Stimulated activated CD8-positive, alpha-beta memory T cell treated with anti-CD3 and anti-CD28 coated beads, Interleukin-15, amount 100 ng/mL, for 4 hours (primary cell): Measurements from ENCODE around the gene PTPRCAP.
"Not testable (repeated sequence)": the region's sequence is repeated elsewhere in the genome, so short reads cannot be mapped to it uniquely, and the experiment has no call there.

ENCODE experiments used
- DNase-seq, 2 donors: peaks; one replicate each; pipeline ENCODE4 v3.0.0-alpha.2; 2020; ENCODE audit warnings: low read depth in 2 of 2

The PTPRCAP gene

DNA sequence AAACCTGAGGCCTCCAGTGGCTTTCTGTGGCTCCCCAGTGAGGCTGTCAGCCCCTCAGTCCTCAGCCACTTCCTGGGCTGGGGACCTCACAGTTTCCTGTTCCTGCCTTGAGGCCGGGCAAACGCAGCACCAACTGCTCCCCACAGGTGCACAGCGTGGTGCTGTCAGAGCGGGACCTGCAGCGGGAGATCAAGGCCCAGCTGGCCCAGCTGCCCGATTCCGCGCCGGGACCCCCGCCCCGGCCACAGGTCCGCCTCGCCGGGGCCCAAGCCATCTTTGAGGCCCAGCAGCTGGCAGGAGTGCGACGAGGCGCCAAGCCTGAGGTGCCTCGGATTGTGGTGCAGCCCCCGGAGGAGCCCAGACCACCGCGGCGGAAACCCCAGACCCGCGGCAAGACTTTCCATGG is 28.2 kb downstream of the PTPRCAP start:
- no peak for DNase-seq

- no peak for DNase-seq
Measured at GRCh38 chr11:67408437-67409200, 28.9 kb downstream of the PTPRCAP start.

DNA sequence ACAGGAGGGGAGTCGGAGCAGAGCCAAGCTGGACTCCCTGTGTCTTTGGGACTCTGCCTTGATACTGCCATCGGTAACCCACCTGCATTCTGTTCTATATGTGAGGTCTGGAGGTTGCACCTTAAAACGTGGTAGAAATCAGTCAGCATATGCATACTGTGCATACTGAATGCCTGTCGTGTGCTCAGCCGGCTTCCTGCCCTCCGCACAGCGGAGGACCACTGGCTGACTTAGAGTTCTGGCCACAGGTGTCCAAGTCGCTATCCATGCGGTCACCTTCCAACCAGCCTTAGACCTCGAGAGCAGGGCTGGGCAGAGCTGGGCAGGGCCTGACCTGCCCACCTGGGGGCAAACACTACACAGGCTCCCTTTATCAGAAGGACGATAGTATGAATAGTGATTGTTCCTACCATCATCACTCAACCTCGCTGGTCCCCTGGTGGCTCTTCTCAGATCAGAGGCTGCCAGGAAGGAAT is 29.8 kb downstream of the PTPRCAP start:
- no peak for DNase-seq

- DNase-seq = no peak
Measured at GRCh38 chr11:67406969-67407687, 30.4 kb downstream of the PTPRCAP start.

- no peak for DNase-seq
Measured at GRCh38 chr11:67406420-67406968, 31.0 kb downstream of the PTPRCAP start.

DNA sequence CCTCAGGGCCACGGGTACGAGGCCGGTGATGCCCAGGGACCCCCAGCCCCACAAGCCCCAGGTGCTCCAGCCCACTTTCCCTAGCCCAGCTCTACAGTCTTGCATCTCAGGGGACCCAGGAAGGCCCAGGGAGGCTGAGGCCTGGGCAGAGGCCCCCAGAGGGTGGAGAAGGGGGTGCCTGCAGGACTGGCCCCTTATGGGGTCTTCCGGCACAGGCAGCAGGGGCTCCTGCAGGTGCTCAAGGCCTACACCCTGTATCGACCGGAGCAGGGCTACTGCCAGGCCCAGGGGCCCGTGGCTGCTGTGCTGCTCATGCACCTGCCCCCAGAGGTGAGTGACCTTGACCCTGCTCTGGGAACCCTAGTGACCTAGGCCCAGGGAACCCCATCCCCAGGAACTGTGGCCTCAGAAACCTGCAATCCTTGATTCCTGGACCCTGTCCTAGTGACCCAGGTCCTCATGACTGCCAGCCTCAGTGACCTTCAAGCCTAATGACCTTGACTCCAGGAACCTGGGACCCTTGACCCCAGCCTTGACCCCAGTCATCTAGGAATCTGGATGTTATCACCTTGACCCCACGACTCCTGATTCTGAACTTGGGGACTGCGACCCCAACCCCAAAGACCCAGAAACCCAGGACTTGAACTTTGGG is 31.7 kb downstream of the PTPRCAP start:
- no peak for DNase-seq

DNA sequence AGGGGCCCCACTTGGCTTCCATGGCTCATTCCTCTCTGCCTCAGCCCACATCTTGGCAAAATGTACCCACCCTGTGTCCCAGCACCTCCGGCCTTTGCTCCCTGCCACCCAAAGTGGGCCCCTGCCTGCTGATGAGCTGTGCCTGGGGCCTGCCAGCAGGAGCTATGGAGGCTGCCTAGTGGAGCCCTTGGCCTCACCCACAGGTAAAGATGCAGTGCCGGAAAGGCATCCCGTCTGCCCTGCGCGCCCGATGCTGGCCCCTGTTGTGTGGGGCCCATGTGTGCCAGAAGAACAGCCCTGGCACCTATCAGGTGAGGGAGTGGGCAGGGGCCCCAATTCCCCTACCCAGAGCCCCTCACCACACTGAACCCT is 32.3 kb downstream of the PTPRCAP start:
- DNase-seq = no peak

DNA sequence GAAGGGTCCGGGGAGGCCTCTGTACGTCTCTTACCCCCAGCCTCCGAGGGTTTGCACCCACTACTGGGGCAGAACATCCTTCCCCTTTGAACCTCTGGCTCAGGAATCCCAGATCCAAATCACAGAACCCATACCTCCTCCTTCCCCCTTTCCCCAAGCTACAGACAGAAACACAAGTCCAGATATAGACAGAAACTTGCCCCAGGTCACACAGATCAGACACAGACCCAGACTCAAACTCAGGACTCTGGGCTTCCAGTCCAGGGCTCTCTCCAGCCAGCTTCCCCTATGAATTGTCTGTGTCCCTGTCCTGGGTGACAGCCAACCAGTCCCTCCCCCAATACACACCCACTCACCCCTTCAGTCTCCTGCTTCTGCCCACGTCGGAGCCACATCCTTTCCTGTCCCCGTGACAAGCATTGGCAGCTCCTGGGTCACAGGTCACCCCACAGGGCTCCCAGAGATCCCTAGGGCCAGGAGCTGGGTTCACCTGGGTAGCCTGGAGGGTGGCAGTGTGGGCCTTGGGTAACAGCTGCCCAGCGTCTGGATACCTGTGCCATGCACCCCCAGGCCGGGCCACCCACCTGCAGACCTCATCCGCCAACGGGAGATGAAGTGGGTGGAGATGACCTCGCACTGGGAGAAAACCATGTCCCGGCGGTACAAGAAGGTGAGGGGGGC is 32.8 kb downstream of the PTPRCAP start:
- no peak for DNase-seq

DNA sequence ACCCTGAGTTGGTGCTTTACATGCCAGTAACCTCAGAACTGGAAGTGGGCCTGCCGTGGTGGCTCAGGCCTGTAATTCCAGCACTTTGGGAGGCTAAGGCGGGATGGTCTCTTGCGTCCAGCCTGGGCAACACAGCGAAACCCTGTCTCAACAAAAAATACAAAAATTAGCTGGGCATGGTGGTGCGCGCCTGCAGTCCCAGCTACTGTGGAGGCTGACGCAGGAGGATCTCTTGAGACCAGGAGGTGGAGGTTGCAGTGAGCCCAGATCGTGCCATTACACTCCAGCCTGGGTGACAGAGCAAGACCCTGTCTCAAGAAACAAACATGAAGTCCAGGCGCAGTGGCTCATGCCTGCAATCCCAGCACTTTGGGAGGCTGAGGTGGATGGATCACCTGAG is 34.4 kb downstream of the PTPRCAP start:
- not testable (repeated sequence) for DNase-seq

GRCh38 chr11:67402192-67402839 is 35.2 kb downstream of the PTPRCAP start:
- DNase-seq = not testable (repeated sequence)

- DNase-seq = peak; percentile 78 to 87
Measured at GRCh38 chr11:67401495-67402191, 35.8 kb downstream of the PTPRCAP start, which contains the start of gene PPP1CA. PPP1CA (minus strand) TSS chr11:67401858; CDS start chr11:67401782, 76 bp downstream.

- DNase-seq = no peak
Measured at GRCh38 chr11:67400942-67401494, 36.5 kb downstream of the PTPRCAP start.

GRCh38 chr11:67400251-67400941 is 37.1 kb downstream of the PTPRCAP start:
- DNase-seq = no peak

DNA sequence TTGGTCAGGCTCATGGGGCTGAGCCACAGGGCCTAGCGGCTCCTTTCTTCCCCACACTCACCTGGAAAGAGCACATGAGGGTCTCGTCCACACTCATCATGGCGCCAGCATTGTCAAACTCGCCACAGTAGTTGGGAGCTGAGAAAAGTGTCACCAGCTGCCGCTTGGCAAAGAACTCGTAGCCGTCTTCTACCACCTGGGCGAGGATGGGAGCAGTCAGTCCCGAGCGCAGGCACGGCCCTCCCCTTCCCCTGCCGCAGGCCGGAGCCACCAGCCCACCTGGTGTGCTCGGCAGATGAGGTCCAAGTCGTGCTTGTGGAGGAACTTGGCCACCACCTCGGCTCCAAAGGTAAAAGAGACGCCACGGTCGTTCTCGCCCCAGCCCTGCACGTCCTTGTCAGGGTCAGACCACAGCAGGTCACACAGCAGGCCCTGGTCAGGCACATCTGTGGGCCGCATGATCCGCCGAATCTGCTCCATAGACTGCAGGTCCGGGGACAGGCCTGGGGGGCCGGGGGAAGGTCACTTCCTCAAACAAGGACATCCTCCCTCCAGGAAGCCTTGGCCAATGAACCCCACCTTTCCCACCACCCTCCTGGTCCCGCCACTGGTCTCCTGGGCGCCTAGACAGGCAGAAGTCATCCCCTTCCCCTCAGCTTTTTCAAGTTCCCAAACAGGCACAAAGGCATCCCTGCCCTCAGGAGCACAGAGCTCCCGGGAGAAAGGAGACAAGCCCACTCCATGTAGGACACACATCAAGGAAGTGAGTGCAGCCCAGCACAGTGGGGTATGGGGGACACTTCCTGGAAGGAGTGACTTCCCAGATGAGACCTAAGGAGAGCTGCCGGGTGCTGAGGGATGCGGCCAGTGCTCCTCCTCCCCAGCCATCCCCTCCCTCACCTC is 38.6 kb downstream of the PTPRCAP start:
- no peak for DNase-seq

- no peak for DNase-seq
Measured at GRCh38 chr11:67397986-67398660, 39.4 kb downstream of the PTPRCAP start.

- DNase-seq = no peak
Measured at GRCh38 chr11:67397536-67397935, 39.9 kb downstream of the PTPRCAP start.

GRCh38 chr11:67396587-67397389 is 40.7 kb downstream of the PTPRCAP start:
- no peak for DNase-seq
